A549 (cell line): Measurements from ENCODE around the gene UNC45A. TPM values are rescaled to one million over a fixed set of nuclear protein-coding genes. Genes with fewer than 3 reads are reported as not detected.

Experiments
- ATAC-seq, 2 experiments: fragments of 200-7000 bp in 1 of 2; fragments of >200 bp in 1 of 2; cut with Nextera tagmentation in 1 of 2; cut with Tn5 transposase in 1 of 2; 3 replicates each; pipeline versions ENCODE4 v1.8.0 to v1.9.1; 2018 to 2020; ENCODE audit warnings: mild to moderate bottlenecking in 1 of 2, moderate library complexity in 1 of 2
- CTCF ChIA-PET: fragments of 300-600 bp; sonication (Branson Sonifier 250); formaldehyde crosslinking; extraction: SDS; loops from one replicate; lab custom pipeline; 2021; ENCODE audit warnings: antibody characterized with exemption, inconsistent platforms; lab: Yijun Ruan, JAX
- POLR2A ChIA-PET: fragments of 350-600 bp; formaldehyde crosslinking; extraction: SDS; loops from one replicate; lab custom pipeline; 2021; ENCODE audit warnings: antibody characterized with exemption, inconsistent platforms; lab: Yijun Ruan, JAX
- DNase-seq, 2 experiments: peaks; one replicate each; pipeline versions ENCODE4 v3.0.0 to v3.0.0-alpha.2; 2011 to 2016; ENCODE audit warnings: low read depth in 1 of 2, low spot score in 1 of 2
- FAIRE-seq: peaks from 2 replicates; lab custom pipeline; 2011; peaks lifted over from hg19 to GRCh38; lab: Jason Lieb, UNC
- H3K27ac ChIP-seq, 2 experiments: fragments of >200 bp; sonication (Bioruptor Twin); formaldehyde crosslinking; 3 replicates each; pipeline ENCODE4 v1.5.1; 2016 to 2017
- H3K4me1 ChIP-seq: fragments of >200 bp; sonication (Bioruptor Twin); formaldehyde crosslinking; 3 replicates; pipeline ENCODE4 v1.6.1; 2016
- H3K4me2 ChIP-seq: fragments of >200 bp; sonication (Bioruptor Twin); formaldehyde crosslinking; 3 replicates; pipeline ENCODE4 v1.6.1; 2016
- H3K4me3 ChIP-seq: fragments of >200 bp; sonication (Bioruptor Twin); formaldehyde crosslinking; 3 replicates; pipeline ENCODE4 v1.5.1; 2016
- H3K9me3 ChIP-seq: fragments of >200 bp; sonication (Bioruptor Twin); formaldehyde crosslinking; 3 replicates; pipeline ENCODE4 v1.6.1; 2016
- CBX8 ChIP-seq: fragments of 200-600 bp; sonication (generic); IDR thresholded peaks from 2 replicates; pipeline ENCODE4 v1.6.1; 2016
- CHD2 ChIP-seq: fragments of 150-350 bp; IDR thresholded peaks from 2 replicates; pipeline ENCODE4 v1.6.1; 2014; ENCODE audit warnings: low read length; ENCODE audit not compliant: partially characterized antibody
- CHD4 ChIP-seq: fragments of 200-600 bp; sonication (generic); IDR thresholded peaks from 2 replicates; pipeline ENCODE4 v1.6.1; 2016; ENCODE audit warnings: antibody characterized with exemption, mild to moderate bottlenecking, borderline replicate concordance
- EHF ChIP-seq: fragments of 250-450 bp; sonication (Bioruptor Pico); IDR thresholded peaks from 2 replicates; pipeline ENCODE4 v1.5.0; 2020; ENCODE audit warnings: mild to moderate bottlenecking
- EP300 ChIP-seq, 2 experiments: fragments of >200 bp; sonication (Bioruptor Twin); formaldehyde crosslinking; IDR thresholded peaks; 2 replicates in 1 of 2; 3 replicates in 1 of 2; pipeline ENCODE4 v1.6.1; 2016 to 2017
- ESRRA ChIP-seq: fragments of 150-350 bp; IDR thresholded peaks from 2 replicates; pipeline ENCODE4 v1.6.1; 2014; ENCODE audit warnings: mild to moderate bottlenecking, low read length, borderline replicate concordance
- FOSB ChIP-seq: fragments of 250-450 bp; sonication (Bioruptor Pico); IDR thresholded peaks from 2 replicates; pipeline ENCODE4 v1.5.0; 2020; ENCODE audit warnings: mild to moderate bottlenecking, moderate library complexity
- HES2 ChIP-seq: fragments of >200 bp; sonication (Bioruptor Twin); formaldehyde crosslinking; IDR thresholded peaks from 2 replicates; pipeline ENCODE4 v1.6.1; 2016
- HOXA7 ChIP-seq: fragments of 250-450 bp; sonication (Bioruptor Pico); IDR thresholded peaks from 2 replicates; pipeline ENCODE4 v1.5.0; 2020; ENCODE audit warnings: mild to moderate bottlenecking, moderate library complexity
- HOXB5 ChIP-seq: fragments of 250-450 bp; sonication (Bioruptor Pico); IDR thresholded peaks from 2 replicates; pipeline ENCODE4 v1.5.0; 2020; ENCODE audit warnings: mild to moderate bottlenecking, moderate library complexity
- JUN ChIP-seq, 2 experiments: fragments of >200 bp; sonication (Bioruptor Twin); formaldehyde crosslinking; IDR thresholded peaks; 2 replicates in 1 of 2; 3 replicates in 1 of 2; pipeline ENCODE4 v1.6.1; 2016 to 2017
- JUNB ChIP-seq: fragments of >200 bp; sonication (Bioruptor Twin); formaldehyde crosslinking; IDR thresholded peaks from 2 replicates; pipeline ENCODE4 v1.6.1; 2016
- KDM1A ChIP-seq: fragments of 200-600 bp; sonication (generic); IDR thresholded peaks from 2 replicates; pipeline ENCODE4 v1.6.1; 2016; ENCODE audit warnings: low read depth, mild to moderate bottlenecking
- KDM5A ChIP-seq: fragments of 200-600 bp; sonication (generic); IDR thresholded peaks from 2 replicates; pipeline ENCODE4 v1.6.1; 2016; ENCODE audit warnings: antibody characterized with exemption, mild to moderate bottlenecking
- MAX ChIP-seq: IDR thresholded peaks from 2 replicates; pipeline ENCODE4 v1.6.1; 2012
- NFE2L2 ChIP-seq: fragments of 150-350 bp; conservative IDR thresholded peaks from 2 replicates; pipeline ENCODE4 v1.6.1; 2014; ENCODE audit warnings: low read length
- NPAS2 ChIP-seq: fragments of 250-450 bp; sonication (Bioruptor Pico); IDR thresholded peaks from 2 replicates; pipeline ENCODE4 v1.8.0; 2022; ENCODE audit warnings: mild to moderate bottlenecking, moderate library complexity, borderline replicate concordance
- PHF8 ChIP-seq: fragments of 200-600 bp; sonication (generic); IDR thresholded peaks from 2 replicates; pipeline ENCODE4 v1.6.1; 2016; ENCODE audit warnings: low read depth, mild to moderate bottlenecking, antibody characterized with exemption, moderate library complexity, borderline replicate concordance
- POLR2A ChIP-seq: IDR thresholded peaks from 2 replicates; pipeline ENCODE4 v1.6.1; 2012; ENCODE audit warnings: mild to moderate bottlenecking, low read length
- RAD21 ChIP-seq, 2 experiments: fragments of >200 bp in 1 of 2; sonication (Bioruptor Twin) in 1 of 2; formaldehyde crosslinking in 1 of 2; IDR thresholded peaks in 1 of 2; conservative IDR thresholded peaks in 1 of 2; 2 replicates in 1 of 2; 3 replicates in 1 of 2; pipeline ENCODE4 v1.6.1; 2012 to 2018; ENCODE audit warnings: inconsistent platforms in 1 of 2
- RARB ChIP-seq: fragments of 250-450 bp; sonication (Bioruptor Pico); IDR thresholded peaks from 2 replicates; pipeline ENCODE4 v1.8.0; 2021; ENCODE audit warnings: mild to moderate bottlenecking, moderate library complexity
- RFX5 ChIP-seq: fragments of 450-650 bp; IDR thresholded peaks from 2 replicates; pipeline ENCODE4 v1.7.1; 2014; ENCODE audit warnings: antibody characterized with exemption, mild to moderate bottlenecking, moderate library complexity
- RNF2 ChIP-seq: fragments of 200-600 bp; sonication (generic); IDR thresholded peaks from 2 replicates; pipeline ENCODE4 v1.6.1; 2016; ENCODE audit warnings: low read depth, mild to moderate bottlenecking, antibody characterized with exemption, moderate library complexity, borderline replicate concordance
- SREBF2 ChIP-seq: fragments of 450-650 bp; IDR thresholded peaks from 2 replicates; pipeline ENCODE4 v1.6.1; 2014; ENCODE audit warnings: mild to moderate bottlenecking, moderate library complexity
- ZC3H11A ChIP-seq: fragments of 450-650 bp; IDR thresholded peaks from 2 replicates; pipeline ENCODE4 v1.6.1; 2014; ENCODE audit warnings: antibody characterized with exemption, mild to moderate bottlenecking
- WGBS: methylation state at CpG from one replicate; pipeline ENCODE4 v1.1.6; 2017; ENCODE audit errors: missing lambda C conversion rate; 5-methylcytosine and 5-hydroxymethylcytosine counted together
- polyA plus RNA-seq, 4 experiments: library from polyadenylated mRNA; depleted of rRNA in 3 of 4; stranded (reverse); fragments of >200 nt; fragmentation: RNase III in 1 of 4; extraction: RNeasy Plus Mini Kit Qiagen cat#74134 plus additional on column Dnase treatment in 1 of 4; gene quantifications; 2 replicates in 3 of 4; 3 replicates in 1 of 4; pipeline ENCODE4 v1.2.3, GENCODE V29; 2011 to 2017
- TF ChIP-seq, protein P1 (sequence below): fragments of 150-350 bp; IDR thresholded peaks from 2 replicates; pipeline ENCODE4 v1.6.1; 2014; ENCODE audit warnings: low read depth, mild to moderate bottlenecking, low read length
- TF ChIP-seq, protein P2 (sequence below): fragments of >200 bp; sonication (Bioruptor Twin); formaldehyde crosslinking; IDR thresholded peaks from 3 replicates; pipeline ENCODE4 v1.6.1; 2016
- TF ChIP-seq, protein P3 (sequence below): IDR thresholded peaks from 2 replicates; pipeline ENCODE4 v1.6.1; 2012; ENCODE audit warnings: low read depth, borderline replicate concordance

Gene UNC45A
- polyA plus RNA-seq, 2 of the 4 experiments (the other 2 are of a cell fraction) = 48.2 to 80.4 TPM

DNA sequence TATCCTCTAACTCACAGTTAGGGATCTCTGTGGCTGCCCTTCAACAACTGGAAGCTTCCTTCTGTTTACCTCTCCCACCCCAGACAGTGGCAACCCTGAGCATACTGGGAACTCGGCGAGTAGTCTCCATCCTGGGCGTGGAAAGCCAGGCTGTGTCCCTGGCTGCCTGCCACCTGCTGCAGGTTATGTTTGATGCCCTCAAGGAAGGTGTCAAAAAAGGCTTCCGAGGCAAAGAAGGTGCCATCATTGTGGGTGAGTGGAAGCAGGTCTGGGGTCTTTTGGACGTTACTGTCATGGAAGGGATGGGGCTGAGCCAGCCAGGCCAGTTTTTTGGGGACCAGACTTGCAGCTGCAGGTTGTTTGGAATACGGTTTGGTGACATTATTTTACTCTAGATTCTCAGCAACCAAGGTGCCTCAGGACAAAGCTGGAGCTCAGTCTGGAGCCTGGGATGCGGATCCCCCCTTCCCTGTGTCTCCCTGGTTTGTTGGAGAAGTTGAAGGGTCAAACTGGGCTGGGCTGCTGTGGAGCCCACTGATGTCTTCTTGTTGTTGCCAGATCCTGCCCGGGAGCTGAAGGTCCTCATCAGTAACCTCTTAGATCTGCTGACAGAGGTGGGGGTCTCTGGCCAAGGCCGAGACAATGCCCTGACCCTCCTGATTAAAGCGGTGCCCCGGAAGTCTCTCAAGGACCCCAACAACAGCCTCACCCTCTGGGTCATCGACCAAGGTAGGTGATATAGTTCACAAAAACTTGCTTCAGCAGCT is 7.5 kb downstream of the UNC45A start:
- CTCF ChIA-PET = interaction anchor here (0.7 to 25.4 kb wide), 8 partner anchors 6 to 329 kb away, joined by 3 to 536 read pairs (median 4); partner anchors contain the start of genes HDDC3, MAN2A2, RCCD1 and UNC45A
- no peak overlapping the region for H3K4me3 ChIP-seq
- TF ChIP-seq ZC3H11A (no peak), CBX8 (no peak), SREBF2 (no peak), JUN (IDR thresholded peaks at IDR 0.05) (no peak), MAX (no peak), ESRRA (no peak), RARB (no peak), FOSB (CRISPR knock-in tag) (no peak), JUNB (no peak), NFE2L2 (no peak), CHD2 (no peak), HOXA7 (CRISPR knock-in tag) (no peak)
- TF ChIP-seq, protein P1, sequence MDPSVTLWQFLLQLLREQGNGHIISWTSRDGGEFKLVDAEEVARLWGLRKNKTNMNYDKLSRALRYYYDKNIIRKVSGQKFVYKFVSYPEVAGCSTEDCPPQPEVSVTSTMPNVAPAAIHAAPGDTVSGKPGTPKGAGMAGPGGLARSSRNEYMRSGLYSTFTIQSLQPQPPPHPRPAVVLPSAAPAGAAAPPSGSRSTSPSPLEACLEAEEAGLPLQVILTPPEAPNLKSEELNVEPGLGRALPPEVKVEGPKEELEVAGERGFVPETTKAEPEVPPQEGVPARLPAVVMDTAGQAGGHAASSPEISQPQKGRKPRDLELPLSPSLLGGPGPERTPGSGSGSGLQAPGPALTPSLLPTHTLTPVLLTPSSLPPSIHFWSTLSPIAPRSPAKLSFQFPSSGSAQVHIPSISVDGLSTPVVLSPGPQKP = no peak
- H3K27ac ChIP-seq = no peak overlapping the region
- POLR2A ChIA-PET = interaction anchor here (1.0 kb wide), 1 partner anchor 12 kb away, joined by 3 read pairs; the partner anchor contains the start of gene RCCD1
- H3K4me2 ChIP-seq = no peak overlapping the region
- no peaks in the 10 kb centered on the region for H3K9me3 ChIP-seq
- ATAC-seq (no peak), DNase-seq (no peak), FAIRE-seq (no peak)
- WGBS = 91% methylated on average over 12 of the region's 12 CpGs
- no peaks in the 10 kb centered on the region for H3K4me1 ChIP-seq

DNA sequence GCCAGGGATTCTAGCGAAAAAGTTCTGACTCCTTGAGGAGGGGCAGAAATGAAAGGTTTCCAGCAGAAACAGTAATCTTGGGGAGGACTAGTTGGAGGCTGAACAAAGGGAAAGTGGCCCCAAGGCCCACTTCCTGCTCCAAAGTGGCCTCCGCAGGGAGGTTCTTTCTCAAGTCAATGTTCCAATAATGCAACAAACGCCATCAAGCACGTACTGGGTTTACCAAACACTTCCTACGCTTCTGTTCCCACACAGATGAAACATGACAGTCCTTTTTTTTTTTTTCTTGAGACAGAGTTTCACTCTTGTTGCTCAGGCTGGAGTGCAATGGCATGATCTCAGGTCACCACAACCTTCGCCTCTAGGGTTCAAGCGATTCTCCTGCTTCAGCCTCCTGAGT is 10.0 kb downstream of the UNC45A start:
- FAIRE-seq (no peak), DNase-seq (no peak), ATAC-seq (no peak)
- H3K9me3 ChIP-seq = no peaks in the 10 kb centered on the region
- peaks cover 11% of the 10 kb centered on the region for H3K4me1 ChIP-seq
- ChIA-PET CTCF (interaction anchor here (0.5 to 25.4 kb wide), 10 partner anchors 7 to 652 kb away, joined by 3 to 536 read pairs (median 3); partner anchors contain the start of genes HDDC3, RCCD1 and UNC45A), POLR2A (no interaction called here)
- no peak overlapping the region for H3K4me3 ChIP-seq
- H3K27ac ChIP-seq = no peak overlapping the region
- H3K4me2 ChIP-seq = no peak overlapping the region
- 95% methylated on average over 7 of the region's 7 CpGs for WGBS
- TF ChIP-seq RFX5 (no peak), NPAS2 (CRISPR knock-in tag) (no peak), HOXB5 (CRISPR knock-in tag) (no peak), RAD21 (conservative IDR thresholded peaks at IDR 0.05 in 1 of 2, IDR thresholded peaks at IDR 0.05 in 1 of 2) (no peak), KDM5A (no peak), KDM1A (no peak), CBX8 (no peak), RNF2 (no peak), POLR2A (no peak), HES2 (no peak), CHD4 (no peak), EP300 (IDR thresholded peaks at IDR 0.05) (no peak), EHF (CRISPR knock-in tag) (no peak), SREBF2 (no peak), PHF8 (no peak)
- TF ChIP-seq, protein P2, sequence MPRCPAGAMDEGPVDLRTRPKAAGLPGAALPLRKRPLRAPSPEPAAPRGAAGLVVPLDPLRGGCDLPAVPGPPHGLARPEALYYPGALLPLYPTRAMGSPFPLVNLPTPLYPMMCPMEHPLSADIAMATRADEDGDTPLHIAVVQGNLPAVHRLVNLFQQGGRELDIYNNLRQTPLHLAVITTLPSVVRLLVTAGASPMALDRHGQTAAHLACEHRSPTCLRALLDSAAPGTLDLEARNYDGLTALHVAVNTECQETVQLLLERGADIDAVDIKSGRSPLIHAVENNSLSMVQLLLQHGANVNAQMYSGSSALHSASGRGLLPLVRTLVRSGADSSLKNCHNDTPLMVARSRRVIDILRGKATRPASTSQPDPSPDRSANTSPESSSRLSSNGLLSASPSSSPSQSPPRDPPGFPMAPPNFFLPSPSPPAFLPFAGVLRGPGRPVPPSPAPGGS = no peak
- TF ChIP-seq, protein P3, sequence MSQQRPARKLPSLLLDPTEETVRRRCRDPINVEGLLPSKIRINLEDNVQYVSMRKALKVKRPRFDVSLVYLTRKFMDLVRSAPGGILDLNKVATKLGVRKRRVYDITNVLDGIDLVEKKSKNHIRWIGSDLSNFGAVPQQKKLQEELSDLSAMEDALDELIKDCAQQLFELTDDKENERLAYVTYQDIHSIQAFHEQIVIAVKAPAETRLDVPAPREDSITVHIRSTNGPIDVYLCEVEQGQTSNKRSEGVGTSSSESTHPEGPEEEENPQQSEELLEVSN = no peak
